Thyroid gland (tissue), 4 donors: ENCODE measurements around the gene AP2B1.

Experiments used
- CTCF ChIP-seq, 6 experiments: fragments of 200-600 bp in 3 of 6; fragments of 450-650 bp in 3 of 6; sonication (generic) in 3 of 6; IDR thresholded peaks; one replicate each; pipeline ENCODE4 v1.5.1; 2016 to 2019; ENCODE audit warnings: antibody characterized with exemption in 6 of 6, mild to moderate bottlenecking in 2 of 6, inconsistent platforms in 1 of 6, moderate library complexity in 1 of 6
- POLR2A ChIP-seq, 2 donors: fragments of 450-650 bp; IDR thresholded peaks; one replicate each; pipeline ENCODE4 v1.6.1; 2017; ENCODE audit warnings: antibody characterized with exemption in 2 of 2, mild to moderate bottlenecking in 2 of 2, moderate library complexity in 1 of 2

GRCh38 chr17:35665662-35666061 lies 78.5 kb downstream of the AP2B1 start:
- no peak for TF ChIP-seq CTCF (IDR thresholded peaks at IDR 0.05)
- TF ChIP-seq POLR2A (IDR thresholded peaks at IDR 0.05): no peak
